ENCODE data around the gene TMEM18.

TMEM18 gene

GRCh38 chr2:647003-647560, 30.1 kb downstream of the TMEM18 start:
- H3K4me3 ChIP-seq (replicated peaks; ENCODE audit: low read depth, low read length), result no peak overlapping the region
- DNase-seq (ENCODE audit: extremely low read depth, insufficient read length), result no peak
- no peak for TF ChIP-seq CTCF (IDR thresholded peaks at IDR 0.05; ENCODE audit: insufficient read depth, low read length, poor library complexity, severe bottlenecking)
- no peaks in the 10 kb centered on the region for H3K36me3 ChIP-seq (ENCODE audit: control insufficient read depth, insufficient read depth, low read length)
- H3K27me3 ChIP-seq (replicated peaks; ENCODE audit: control insufficient read depth, insufficient read depth, low read length), result no peaks in the 10 kb centered on the region

GRCh38 chr2:644871-645270, 32.3 kb downstream of the TMEM18 start:
- no peak for TF ChIP-seq CTCF (IDR thresholded peaks at IDR 0.05; ENCODE audit: insufficient read depth, low read length, poor library complexity, severe bottlenecking)
- Histone ChIP-seq H3K27me3 (replicated peaks; ENCODE audit: control insufficient read depth, insufficient read depth, low read length) (no peaks in the 10 kb centered on the region), H3K4me3 (replicated peaks; ENCODE audit: low read depth, low read length) (no peak overlapping the region), H3K36me3 (ENCODE audit: control insufficient read depth, insufficient read depth, low read length) (no peaks in the 10 kb centered on the region)
- no peak for DNase-seq (ENCODE audit: extremely low read depth, insufficient read length)

- TF ChIP-seq CTCF (IDR thresholded peaks at IDR 0.05; ENCODE audit: insufficient read depth, low read length, poor library complexity, severe bottlenecking), result no peak
- Histone ChIP-seq H3K27me3 (replicated peaks; ENCODE audit: control insufficient read depth, insufficient read depth, low read length) (no peaks in the 10 kb centered on the region), H3K4me3 (replicated peaks; ENCODE audit: low read depth, low read length) (no peak overlapping the region), H3K36me3 (ENCODE audit: control insufficient read depth, insufficient read depth, low read length) (no peaks in the 10 kb centered on the region)
- no peak for DNase-seq (ENCODE audit: extremely low read depth, insufficient read length)
Measured at GRCh38 chr2:643761-644160, 33.4 kb downstream of the TMEM18 start.

- Histone ChIP-seq H3K4me3 (replicated peaks; ENCODE audit: low read depth, low read length) (no peak overlapping the region), H3K27me3 (replicated peaks; ENCODE audit: control insufficient read depth, insufficient read depth, low read length) (no peaks in the 10 kb centered on the region), H3K36me3 (ENCODE audit: control insufficient read depth, insufficient read depth, low read length) (no peaks in the 10 kb centered on the region)
- no peak for DNase-seq (ENCODE audit: extremely low read depth, insufficient read length)
- no peak for TF ChIP-seq CTCF (IDR thresholded peaks at IDR 0.05; ENCODE audit: insufficient read depth, low read length, poor library complexity, severe bottlenecking)
Measured at GRCh38 chr2:643334-643733, 33.9 kb downstream of the TMEM18 start.

GRCh38 chr2:641872-642815, 35.1 kb downstream of the TMEM18 start:
- TF ChIP-seq CTCF (IDR thresholded peaks at IDR 0.05; ENCODE audit: insufficient read depth, low read length, poor library complexity, severe bottlenecking), result no peak
- Histone ChIP-seq H3K27me3 (replicated peaks; ENCODE audit: control insufficient read depth, insufficient read depth, low read length) (no peaks in the 10 kb centered on the region), H3K36me3 (ENCODE audit: control insufficient read depth, insufficient read depth, low read length) (no peaks in the 10 kb centered on the region), H3K4me3 (replicated peaks; ENCODE audit: low read depth, low read length) (no peak overlapping the region)
- no peak for DNase-seq (ENCODE audit: extremely low read depth, insufficient read length)
